IMR-90 (cell line): ENCODE data around the gene HBZ.

Experiments
- MAZ ChIP-seq: IDR thresholded peaks from 2 replicates; pipeline ENCODE4 v1.6.1; 2012; ENCODE audit warnings: low read depth, mild to moderate bottlenecking, low read length, improper control_type of control experiment, moderate library complexity, borderline replicate concordance
- MXI1 ChIP-seq: IDR thresholded peaks from 2 replicates; pipeline ENCODE4 v1.6.1; 2012; ENCODE audit warnings: low read depth, mild to moderate bottlenecking, low read length, moderate library complexity, borderline replicate concordance
- POLR2A ChIP-seq: IDR thresholded peaks from 2 replicates; pipeline ENCODE4 v1.6.1; 2012; ENCODE audit warnings: mild to moderate bottlenecking, low read depth, low read length
- RAD21 ChIP-seq: IDR thresholded peaks from 2 replicates; pipeline ENCODE4 v1.6.1; 2012; ENCODE audit warnings: low read length, improper control_type of control experiment
- SMC3 ChIP-seq: fragments of 150-350 bp; IDR thresholded peaks from 2 replicates; pipeline ENCODE4 v1.6.1; 2016; ENCODE audit warnings: low read depth, mild to moderate bottlenecking, antibody characterized with exemption, low read length, moderate library complexity
- TF ChIP-seq, protein P1 (sequence below): fragments of 150-350 bp; IDR thresholded peaks from 2 replicates; pipeline ENCODE4 v1.6.1; 2017; ENCODE audit warnings: mild to moderate bottlenecking, antibody characterized with exemption, low read length, low read depth
- TF ChIP-seq, protein P2 (sequence below): conservative IDR thresholded peaks from 2 replicates; pipeline ENCODE4 v1.5.1; 2012; ENCODE audit warnings: mild to moderate bottlenecking, low read depth, low read length, improper control_type of control experiment
- TF ChIP-seq, protein P3 (sequence below): fragments of 150-350 bp; IDR thresholded peaks from 2 replicates; pipeline ENCODE4 v1.6.1; 2016; ENCODE audit warnings: low read depth, mild to moderate bottlenecking, low read length, moderate library complexity, borderline replicate concordance

DNA sequence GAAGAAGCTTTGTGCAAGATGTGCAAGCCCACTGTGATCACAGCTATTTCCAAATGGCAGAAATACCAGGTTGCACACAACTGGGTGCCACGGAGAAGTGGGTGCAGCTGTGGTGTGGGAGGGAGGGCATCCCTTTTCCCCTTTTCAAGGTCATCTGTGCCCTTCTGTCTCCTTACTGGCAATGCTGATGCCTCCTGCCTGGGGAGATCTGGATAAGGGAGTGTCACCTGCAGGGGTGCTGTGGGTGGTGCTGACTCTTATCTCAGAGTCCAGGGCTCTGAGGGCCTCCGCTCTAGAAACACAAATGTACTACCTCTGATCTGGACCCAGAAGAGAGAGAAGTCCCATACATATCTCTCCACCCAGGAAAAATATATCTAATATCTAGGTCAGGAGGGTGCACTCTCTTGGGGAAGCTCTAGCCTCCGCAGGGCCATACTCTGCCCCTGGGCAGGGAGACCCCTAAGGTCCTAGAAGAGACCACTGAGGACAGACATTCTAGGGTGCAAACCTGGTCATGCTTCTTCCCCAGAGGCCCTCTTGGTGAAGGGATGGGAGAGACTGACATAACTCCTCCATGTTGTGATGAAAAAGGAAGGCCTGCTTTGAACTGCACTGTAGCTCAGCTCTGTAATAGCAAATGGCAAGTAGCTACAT lies 32.5 kb upstream of the HBZ start:
- no peak for TF ChIP-seq RAD21
- TF ChIP-seq SMC3 = no peak
- TF ChIP-seq POLR2A = no peak
- TF ChIP-seq, protein P1, sequence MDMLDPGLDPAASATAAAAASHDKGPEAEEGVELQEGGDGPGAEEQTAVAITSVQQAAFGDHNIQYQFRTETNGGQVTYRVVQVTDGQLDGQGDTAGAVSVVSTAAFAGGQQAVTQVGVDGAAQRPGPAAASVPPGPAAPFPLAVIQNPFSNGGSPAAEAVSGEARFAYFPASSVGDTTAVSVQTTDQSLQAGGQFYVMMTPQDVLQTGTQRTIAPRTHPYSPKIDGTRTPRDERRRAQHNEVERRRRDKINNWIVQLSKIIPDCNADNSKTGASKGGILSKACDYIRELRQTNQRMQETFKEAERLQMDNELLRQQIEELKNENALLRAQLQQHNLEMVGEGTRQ = no peak
- TF ChIP-seq, protein P2, sequence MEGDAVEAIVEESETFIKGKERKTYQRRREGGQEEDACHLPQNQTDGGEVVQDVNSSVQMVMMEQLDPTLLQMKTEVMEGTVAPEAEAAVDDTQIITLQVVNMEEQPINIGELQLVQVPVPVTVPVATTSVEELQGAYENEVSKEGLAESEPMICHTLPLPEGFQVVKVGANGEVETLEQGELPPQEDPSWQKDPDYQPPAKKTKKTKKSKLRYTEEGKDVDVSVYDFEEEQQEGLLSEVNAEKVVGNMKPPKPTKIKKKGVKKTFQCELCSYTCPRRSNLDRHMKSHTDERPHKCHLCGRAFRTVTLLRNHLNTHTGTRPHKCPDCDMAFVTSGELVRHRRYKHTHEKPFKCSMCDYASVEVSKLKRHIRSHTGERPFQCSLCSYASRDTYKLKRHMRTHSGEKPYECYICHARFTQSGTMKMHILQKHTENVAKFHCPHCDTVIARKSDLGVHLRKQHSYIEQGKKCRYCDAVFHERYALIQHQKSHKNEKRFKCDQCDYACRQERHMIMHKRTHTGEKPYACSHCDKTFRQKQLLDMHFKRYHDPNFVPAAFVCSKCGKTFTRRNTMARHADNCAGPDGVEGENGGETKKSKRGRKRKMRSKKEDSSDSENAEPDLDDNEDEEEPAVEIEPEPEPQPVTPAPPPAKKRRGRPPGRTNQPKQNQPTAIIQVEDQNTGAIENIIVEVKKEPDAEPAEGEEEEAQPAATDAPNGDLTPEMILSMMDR = no peak
- TF ChIP-seq MAZ = no peak
- no peak for TF ChIP-seq MXI1
- TF ChIP-seq, protein P3, sequence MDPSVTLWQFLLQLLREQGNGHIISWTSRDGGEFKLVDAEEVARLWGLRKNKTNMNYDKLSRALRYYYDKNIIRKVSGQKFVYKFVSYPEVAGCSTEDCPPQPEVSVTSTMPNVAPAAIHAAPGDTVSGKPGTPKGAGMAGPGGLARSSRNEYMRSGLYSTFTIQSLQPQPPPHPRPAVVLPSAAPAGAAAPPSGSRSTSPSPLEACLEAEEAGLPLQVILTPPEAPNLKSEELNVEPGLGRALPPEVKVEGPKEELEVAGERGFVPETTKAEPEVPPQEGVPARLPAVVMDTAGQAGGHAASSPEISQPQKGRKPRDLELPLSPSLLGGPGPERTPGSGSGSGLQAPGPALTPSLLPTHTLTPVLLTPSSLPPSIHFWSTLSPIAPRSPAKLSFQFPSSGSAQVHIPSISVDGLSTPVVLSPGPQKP = no peak
